Neural progenitor cell (in vitro differentiated cells): ENCODE measurements around the gene ATP5PD. TPM values are rescaled to one million over a fixed set of nuclear protein-coding genes. Genes with fewer than 3 reads are reported as not detected.

Experiments used
- DNase-seq: peaks from one replicate; pipeline ENCODE4 v3.0.0-alpha.2; 2016; ENCODE audit warnings: low spot score
- H2AFZ ChIP-seq: fragments of 200-600 bp; sonication (generic); replicated peaks from 2 replicates; pipeline ENCODE4 v1.6.1; 2016; ENCODE audit warnings: antibody characterized with exemption
- H3F3A ChIP-seq: fragments of 200-600 bp; sonication (generic); 2 replicates; pipeline ENCODE4 v1.6.1; 2016; ENCODE audit warnings: antibody characterized with exemption, low read depth
- H3K27ac ChIP-seq: fragments of 200-600 bp; sonication (generic); 2 replicates; pipeline ENCODE4 v1.5.1; 2016; ENCODE audit warnings: mild to moderate bottlenecking
- H3K27me3 ChIP-seq: fragments of 200-600 bp; sonication (generic); 2 replicates; pipeline ENCODE4 v1.6.1; 2016; ENCODE audit warnings: mild to moderate bottlenecking, moderate library complexity
- H3K36me3 ChIP-seq: fragments of 200-600 bp; sonication (generic); 2 replicates; pipeline ENCODE4 v1.5.1; 2016
- H3K4me1 ChIP-seq: fragments of 200-600 bp; sonication (generic); 2 replicates; pipeline ENCODE4 v1.6.1; 2016; ENCODE audit warnings: mixed run types
- H3K4me2 ChIP-seq: fragments of 200-600 bp; sonication (generic); 2 replicates; pipeline ENCODE4 v1.6.1; 2016
- H3K4me3 ChIP-seq: fragments of 200-600 bp; sonication (generic); 2 replicates; pipeline ENCODE4 v1.5.1; 2016
- H3K79me2 ChIP-seq: fragments of 200-600 bp; sonication (generic); 2 replicates; pipeline ENCODE4 v1.6.1; 2016; ENCODE audit warnings: low read depth
- H3K9ac ChIP-seq: fragments of 200-600 bp; sonication (generic); 2 replicates; pipeline ENCODE4 v1.6.1; 2016
- H3K9me3 ChIP-seq: fragments of 200-600 bp; sonication (generic); 2 replicates; pipeline ENCODE4 v1.5.1; 2016; ENCODE audit warnings: low read depth
- H4K20me1 ChIP-seq: fragments of 200-600 bp; sonication (generic); 2 replicates; pipeline ENCODE4 v1.6.1; 2016; ENCODE audit warnings: low read depth
- H3K27ac Mint-ChIP-seq: 3 replicates; pipeline ENCODE4 v1.8.0; 2021; ENCODE audit warnings: mixed read lengths
- H3K27me3 Mint-ChIP-seq: 2 replicates; pipeline ENCODE4 v1.8.0; 2022; ENCODE audit warnings: low read depth, mild to moderate bottlenecking, inconsistent platforms, moderate library complexity, mixed read lengths; ENCODE audit not compliant: insufficient read depth
- H3K36me3 Mint-ChIP-seq: 3 replicates; pipeline ENCODE4 v1.8.0; 2021; ENCODE audit warnings: mixed read lengths
- H3K4me1 Mint-ChIP-seq: 3 replicates; pipeline ENCODE4 v1.8.0; 2021; ENCODE audit warnings: mixed read lengths
- H3K4me3 Mint-ChIP-seq: 3 replicates; pipeline ENCODE4 v1.8.0; 2021; ENCODE audit warnings: mild to moderate bottlenecking, moderate library complexity, mixed read lengths
- H3K9me3 Mint-ChIP-seq: 3 replicates; pipeline ENCODE4 v1.8.0; 2020; ENCODE audit warnings: mixed read lengths
- CTCF ChIP-seq: fragments of 200-600 bp; sonication (generic); IDR thresholded peaks from 2 replicates; pipeline ENCODE4 v1.5.1; 2017; ENCODE audit warnings: antibody characterized with exemption, mild to moderate bottlenecking
- EZH2 ChIP-seq: fragments of 200-600 bp; sonication (generic); IDR thresholded peaks from 2 replicates; pipeline ENCODE4 v1.6.1; 2017; ENCODE audit warnings: antibody characterized with exemption, mild to moderate bottlenecking, moderate library complexity
- EZH2phosphoT487 ChIP-seq: fragments of 200-600 bp; sonication (generic); IDR thresholded peaks from 2 replicates; pipeline ENCODE4 v1.6.1; 2017; ENCODE audit warnings: antibody characterized with exemption
- total RNA-seq: library from RNA; depleted of rRNA; stranded (reverse); fragments of >200 nt; gene quantifications from 2 replicates; pipeline ENCODE4 v1.2.3, GENCODE V29; 2015; ENCODE audit warnings: low replicate concordance

ATP5PD gene
- total RNA-seq, 1 donor from 2014 or later = 268 TPM

- H3K4me1 ChIP-seq = no peaks in the 10 kb centered on the region
- H3K4me2 ChIP-seq = no peak overlapping the region
- Mint-ChIP-seq H3K27ac (no peak overlapping the region), H3K4me3 (no peak overlapping the region), H3K36me3 (no peaks in the 10 kb centered on the region), H3K27me3 (peaks cover 8% of the 10 kb centered on the region), H3K4me1 (peaks cover 30% of the 10 kb centered on the region), H3K9me3 (no peaks in the 10 kb centered on the region)
- H3F3A ChIP-seq = peaks cover 6% of the 10 kb centered on the region
- H3K79me2 ChIP-seq = no peaks in the 10 kb centered on the region
- H2AFZ ChIP-seq = no peak overlapping the region
- H3K27me3 ChIP-seq = no peaks in the 10 kb centered on the region
- TF ChIP-seq EZH2 = no peak
- TF ChIP-seq EZH2phosphoT487 = no peak
- no peak for TF ChIP-seq CTCF
- no peak for DNase-seq
- H4K20me1 ChIP-seq = no peaks in the 10 kb centered on the region
- H3K4me3 ChIP-seq = no peak overlapping the region
- no peak overlapping the region for H3K9ac ChIP-seq
- no peak overlapping the region for H3K27ac ChIP-seq
- no peaks in the 10 kb centered on the region for H3K9me3 ChIP-seq
- H3K36me3 ChIP-seq = no peaks in the 10 kb centered on the region
These were observed 35.1 kb upstream of the ATP5PD start for GRCh38 chr17:75081611-75082540.

GRCh38 chr17:75079023-75079373 lies 32.2 kb upstream of the ATP5PD start:
- no peaks in the 10 kb centered on the region for H3K27me3 ChIP-seq
- Mint-ChIP-seq H3K4me3 (no peak overlapping the region), H3K4me1 (peaks cover 17% of the 10 kb centered on the region), H3K27me3 (peaks cover 6% of the 10 kb centered on the region), H3K27ac (no peak overlapping the region), H3K36me3 (no peaks in the 10 kb centered on the region), H3K9me3 (no peaks in the 10 kb centered on the region)
- H2AFZ ChIP-seq = no peak overlapping the region
- H3K4me2 ChIP-seq = no peak overlapping the region
- TF ChIP-seq CTCF (no peak), EZH2 (no peak), EZH2phosphoT487 (no peak)
- no peak for DNase-seq
- H3K27ac ChIP-seq = no peak overlapping the region
- H3K9me3 ChIP-seq = no peaks in the 10 kb centered on the region
- no peaks in the 10 kb centered on the region for H3K79me2 ChIP-seq
- peaks cover 3% of the 10 kb centered on the region for H3F3A ChIP-seq
- H3K9ac ChIP-seq = no peak overlapping the region
- no peaks in the 10 kb centered on the region for H4K20me1 ChIP-seq
- no peak overlapping the region for H3K4me3 ChIP-seq
- no peaks in the 10 kb centered on the region for H3K36me3 ChIP-seq
- no peaks in the 10 kb centered on the region for H3K4me1 ChIP-seq

GRCh38 chr17:75078284-75079022 lies 31.7 kb upstream of the ATP5PD start:
- Histone ChIP-seq H3K9ac (no peak overlapping the region), H3K36me3 (no peaks in the 10 kb centered on the region), H3K4me3 (no peak overlapping the region), H3K4me1 (no peaks in the 10 kb centered on the region), H3K4me2 (no peak overlapping the region), H3K27me3 (no peaks in the 10 kb centered on the region), H2AFZ (peak overlapping the region; percentile 40), H3F3A (peaks cover 3% of the 10 kb centered on the region), H3K27ac (no peak overlapping the region), H4K20me1 (no peaks in the 10 kb centered on the region), H3K9me3 (no peaks in the 10 kb centered on the region), H3K79me2 (no peaks in the 10 kb centered on the region)
- H3K9me3 Mint-ChIP-seq = no peaks in the 10 kb centered on the region
- H3K4me3 Mint-ChIP-seq = no peak overlapping the region
- no peak for TF ChIP-seq CTCF
- TF ChIP-seq EZH2phosphoT487 = no peak
- no peak for TF ChIP-seq EZH2
- no peaks in the 10 kb centered on the region for H3K36me3 Mint-ChIP-seq
- peaks cover 6% of the 10 kb centered on the region for H3K27me3 Mint-ChIP-seq
- DNase-seq = no peak
- peaks cover 13% of the 10 kb centered on the region for H3K4me1 Mint-ChIP-seq
- H3K27ac Mint-ChIP-seq = no peak overlapping the region
